IMR-90 (cell line): ENCODE data around the gene DDAH2. TPM values are rescaled to one million over a fixed set of nuclear protein-coding genes. Genes with fewer than 3 reads are reported as not detected.
A peak's percentile ranks its signal among the peaks of the same experiment; 100 is the strongest.

Experiments
- ATAC-seq: fragments of 200-7000 bp; cut with Tn5 transposase; 2 replicates; pipeline ENCODE4 v1.9.1; 2020; ENCODE audit warnings: low read depth, mild to moderate bottlenecking, moderate library complexity
- BruUV-seq: library from RNA; stranded (reverse); fragments of 400-500 nt; replicated peaks from 2 replicates; lab custom pipeline; 2021; lab: Mats Ljungman, UMichigan
- CTCF ChIA-PET: fragments of 300-600 bp; formaldehyde crosslinking; extraction: SDS; loops from one replicate; lab custom pipeline; 2021; ENCODE audit warnings: antibody characterized with exemption; lab: Yijun Ruan, JAX
- POLR2A ChIA-PET: fragments of 300-600 bp; sonication (Branson Sonifier 250); formaldehyde crosslinking; loops from one replicate; lab custom pipeline; 2022; ENCODE audit warnings: antibody characterized with exemption; ENCODE audit not compliant: unreplicated experiment; lab: Charles Lee
- DNase-seq: peaks from one replicate; pipeline ENCODE4 v3.0.0; 2013
- H2AFZ ChIP-seq: replicated peaks from 2 replicates; pipeline ENCODE3; 2013; ENCODE audit warnings: low read length, mild to moderate bottlenecking; ENCODE audit not compliant: poor library complexity
- H2AK5ac ChIP-seq: 2 replicates; pipeline ENCODE4 v1.6.1; 2013; ENCODE audit warnings: low read depth, low read length, inconsistent platforms
- H2AK9ac ChIP-seq: replicated peaks from 2 replicates; pipeline ENCODE3; 2013; ENCODE audit warnings: mild to moderate bottlenecking, low read depth, low read length, moderate library complexity; ENCODE audit not compliant: poor library complexity
- H2BK120ac ChIP-seq: 2 replicates; pipeline ENCODE4 v1.6.1; 2013; ENCODE audit warnings: low read depth, low read length, inconsistent platforms
- H2BK15ac ChIP-seq: 3 replicates; pipeline ENCODE4 v1.6.1; 2013; ENCODE audit warnings: low read depth, low read length, inconsistent platforms
- H2BK20ac ChIP-seq: 2 replicates; pipeline ENCODE4 v1.6.1; 2013; ENCODE audit warnings: low read depth, mild to moderate bottlenecking, inconsistent platforms, low read length, moderate library complexity
- H2BK5ac ChIP-seq: 2 replicates; pipeline ENCODE4 v1.6.1; 2013; ENCODE audit warnings: mild to moderate bottlenecking, low read depth, low read length, inconsistent platforms; ENCODE audit not compliant: poor library complexity, severe bottlenecking
- H3K14ac ChIP-seq: replicated peaks from 2 replicates; pipeline ENCODE4 v1.6.1; 2013; ENCODE audit warnings: low read depth, low read length, inconsistent platforms
- H3K18ac ChIP-seq: 2 replicates; pipeline ENCODE4 v1.6.1; 2013; ENCODE audit warnings: low read depth, low read length, control low read depth
- H3K23ac ChIP-seq: 2 replicates; pipeline ENCODE4 v1.6.1; 2013; ENCODE audit warnings: low read depth, low read length, inconsistent platforms
- H3K27ac ChIP-seq: 2 replicates; pipeline ENCODE4 v1.5.1; 2013; ENCODE audit warnings: mild to moderate bottlenecking, control low read depth, low read length; ENCODE audit not compliant: insufficient read depth
- H3K27me3 ChIP-seq: 2 replicates; pipeline ENCODE4 v1.6.1; 2013; ENCODE audit warnings: low read length; ENCODE audit not compliant: control insufficient read depth, insufficient read depth
- H3K36me3 ChIP-seq: 2 replicates; pipeline ENCODE4 v1.6.1; 2013; ENCODE audit warnings: low read length, mixed read lengths; ENCODE audit not compliant: control insufficient read depth, insufficient read depth
- H3K4ac ChIP-seq: 2 replicates; pipeline ENCODE4 v1.6.1; 2013; ENCODE audit warnings: low read depth, low read length, inconsistent platforms
- H3K4me1 ChIP-seq: 2 replicates; pipeline ENCODE4 v1.6.1; 2013; ENCODE audit warnings: low read length, mixed read lengths; ENCODE audit not compliant: control insufficient read depth, insufficient read depth
- H3K4me2 ChIP-seq: 2 replicates; pipeline ENCODE4 v1.6.1; 2013; ENCODE audit warnings: low read depth, mild to moderate bottlenecking, control low read depth, low read length, moderate library complexity
- H3K4me3 ChIP-seq: 2 replicates; pipeline ENCODE4 v1.5.1; 2013; ENCODE audit warnings: low read depth, mild to moderate bottlenecking, control low read depth, low read length, moderate library complexity; ENCODE audit not compliant: insufficient read depth
- H3K56ac ChIP-seq: 2 replicates; pipeline ENCODE4 v1.6.1; 2013; ENCODE audit warnings: low read length, inconsistent platforms; ENCODE audit not compliant: insufficient read depth; ENCODE audit errors: extremely low read depth
- H3K79me1 ChIP-seq, 2 experiments: 2 replicates each; pipeline ENCODE4 v1.6.1; 2013; ENCODE audit warnings: low read length in 2 of 2, inconsistent platforms in 1 of 2, low read depth in 1 of 2
- H3K9ac ChIP-seq: 2 replicates; pipeline ENCODE4 v1.6.1; 2013; ENCODE audit warnings: low read depth, low read length, control low read depth
- H3K9me1 ChIP-seq: 2 replicates; pipeline ENCODE4 v1.6.1; 2013; ENCODE audit warnings: low read length, inconsistent platforms; ENCODE audit not compliant: insufficient read depth
- H3K9me3 ChIP-seq: 2 replicates; pipeline ENCODE4 v1.6.1; 2013; ENCODE audit warnings: low read length; ENCODE audit not compliant: control insufficient read depth, insufficient read depth
- H4K20me1 ChIP-seq: 2 replicates; pipeline ENCODE4 v1.6.1; 2013; ENCODE audit warnings: low read length, inconsistent platforms; ENCODE audit not compliant: insufficient read depth
- H4K5ac ChIP-seq: 2 replicates; pipeline ENCODE4 v1.6.1; 2013; ENCODE audit warnings: mild to moderate bottlenecking, low read depth, low read length, control low read depth
- H4K8ac ChIP-seq, 2 experiments: 2 replicates each; pipeline ENCODE4 v1.6.1; 2013; ENCODE audit warnings: low read depth in 2 of 2, low read length in 2 of 2, control low read depth in 1 of 2, inconsistent platforms in 1 of 2
- H4K91ac ChIP-seq: 2 replicates; pipeline ENCODE4 v1.6.1; 2013; ENCODE audit warnings: low read depth, low read length, inconsistent platforms; ENCODE audit not compliant: insufficient read depth
- BHLHE40 ChIP-seq: fragments of 150-350 bp; IDR thresholded peaks from 2 replicates; pipeline ENCODE4 v1.6.1; 2016; ENCODE audit warnings: mild to moderate bottlenecking, low read depth, low read length
- CEBPB ChIP-seq: IDR thresholded peaks from 2 replicates; pipeline ENCODE4 v1.6.1; 2012; ENCODE audit warnings: low read depth, low read length, improper control_type of control experiment
- MXI1 ChIP-seq: IDR thresholded peaks from 2 replicates; pipeline ENCODE4 v1.6.1; 2012; ENCODE audit warnings: low read depth, mild to moderate bottlenecking, low read length, moderate library complexity, borderline replicate concordance
- POLR2A ChIP-seq: IDR thresholded peaks from 2 replicates; pipeline ENCODE4 v1.6.1; 2012; ENCODE audit warnings: mild to moderate bottlenecking, low read depth, low read length
- RAD21 ChIP-seq: IDR thresholded peaks from 2 replicates; pipeline ENCODE4 v1.6.1; 2012; ENCODE audit warnings: low read length, improper control_type of control experiment
- RCOR1 ChIP-seq: IDR thresholded peaks from 2 replicates; pipeline ENCODE4 v1.6.1; 2012; ENCODE audit warnings: mild to moderate bottlenecking, low read length, improper control_type of control experiment; ENCODE audit not compliant: insufficient replicate concordance
- USF2 ChIP-seq: fragments of 150-350 bp; IDR thresholded peaks from 2 replicates; pipeline ENCODE4 v1.6.1; 2017; ENCODE audit warnings: mild to moderate bottlenecking, antibody characterized with exemption, low read length, low read depth
- WGBS, 2 experiments: methylation state at CpG; one replicate each; pipeline versions ENCODE4 v1.1.5 to v1.1.7; 2013; ENCODE audit warnings: missing lambda C conversion rate in 2 of 2; ENCODE audit not compliant: insufficient read length in 1 of 2; ENCODE audit errors: extremely low coverage in 2 of 2; 5-methylcytosine and 5-hydroxymethylcytosine counted together
- dilution Hi-C: fragments of 300-500 bp; cut with HindIII; formaldehyde crosslinking; loops from one replicate; pipeline ENCODE4 v1.14.3; 2018; ENCODE audit warnings: low sequenced_read_pairs; ENCODE audit not compliant: unreplicated experiment
- in situ Hi-C: fragments of 300-500 bp; cut with MboI; formaldehyde crosslinking; loops from 3 replicates; pipeline ENCODE4 v1.14.3; 2019; ENCODE audit warnings: low sequenced_read_pairs, inconsistent platforms, mixed read lengths
- intact Hi-C: fragments of 100-400 bp; cut with micrococcal nuclease; formaldehyde crosslinking; loops from 2 replicates; pipeline ENCODE4 v1.10.0; 2022
- polyA plus RNA-seq, 3 experiments: library from polyadenylated mRNA; depleted of rRNA; stranded (reverse); fragments of >200 nt; gene quantifications; 2 replicates each; pipeline ENCODE4 v1.2.3, GENCODE V29; 2012; ENCODE audit warnings: low replicate concordance in 1 of 3
- total RNA-seq: library from RNA; depleted of rRNA; stranded (reverse); fragments of >200 nt; gene quantifications from 2 replicates; pipeline ENCODE4 v1.2.3, GENCODE V29; 2012
- TF ChIP-seq, protein P1 (sequence below): conservative IDR thresholded peaks from 2 replicates; pipeline ENCODE4 v1.5.1; 2012; ENCODE audit warnings: mild to moderate bottlenecking, low read depth, low read length, improper control_type of control experiment

DDAH2 gene
- total and polyA plus RNA-seq, 2 of the 4 experiments (the other 2 are of a cell fraction): 40.7 to 57.9 TPM

DNA sequence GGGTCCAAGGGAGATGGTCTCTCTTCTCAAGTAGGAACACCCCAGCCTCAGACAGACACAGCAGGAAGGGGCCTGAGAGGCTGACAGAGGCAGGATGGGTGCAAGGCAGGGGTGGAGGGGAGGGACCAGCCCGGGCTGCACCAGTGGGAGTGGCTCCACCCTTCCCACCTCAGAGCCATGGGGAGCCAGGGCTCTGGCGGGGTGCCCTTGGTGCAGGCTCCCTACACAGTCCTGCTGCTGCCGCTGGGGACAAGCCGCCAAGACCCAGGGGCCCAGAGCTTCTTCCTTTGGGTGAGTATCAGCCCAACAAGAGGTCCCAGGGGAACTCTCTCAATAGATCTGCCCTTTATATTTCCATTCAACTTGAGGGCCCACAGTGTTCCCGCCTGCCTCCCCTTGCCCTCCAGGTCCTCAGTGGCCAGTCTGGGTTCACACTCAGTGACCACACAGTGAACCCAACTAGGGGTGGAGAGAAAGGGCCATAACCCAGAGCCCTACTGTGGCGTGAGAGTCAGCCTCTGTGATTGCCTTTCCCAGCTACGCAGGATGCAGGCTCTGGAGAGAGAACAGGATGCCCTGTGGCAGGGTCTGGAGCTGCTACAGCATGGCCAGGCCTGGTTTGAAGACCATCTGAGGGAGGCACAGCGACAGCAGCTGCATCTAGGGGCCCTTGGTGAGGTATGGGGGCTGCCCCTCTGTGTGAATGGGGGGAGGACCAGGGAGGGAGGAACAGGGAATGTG lies 33.9 kb upstream of the DDAH2 start:
- in situ Hi-C loops: no loop called here
- no peak overlapping the region for H3K4me2 ChIP-seq
- dilution Hi-C loops: no loop called here

More for the DNA sequence above, 33.9 kb upstream of the DDAH2 start:
- H2AK9ac ChIP-seq: peak overlapping the region; percentile 71
- peak overlapping the region; percentile 66 for H3K4ac ChIP-seq
- no peak overlapping the region for H3K18ac ChIP-seq
- H4K8ac ChIP-seq: peak overlapping the region in 1 of 2 experiments; percentile 39; a peak in 1 of 4 replicates
- H3K4me1 ChIP-seq: peaks cover 4% of the 10 kb centered on the region
- peak overlapping the region; percentile 65; the same call in 1 of the 2 replicates for H2AK5ac ChIP-seq
- no peaks in the 10 kb centered on the region for H3K79me1 ChIP-seq
- TF ChIP-seq RCOR1: no peak
- no peak for TF ChIP-seq MXI1
- TF ChIP-seq CEBPB: no peak
- no peak for TF ChIP-seq POLR2A
- TF ChIP-seq, protein P1, sequence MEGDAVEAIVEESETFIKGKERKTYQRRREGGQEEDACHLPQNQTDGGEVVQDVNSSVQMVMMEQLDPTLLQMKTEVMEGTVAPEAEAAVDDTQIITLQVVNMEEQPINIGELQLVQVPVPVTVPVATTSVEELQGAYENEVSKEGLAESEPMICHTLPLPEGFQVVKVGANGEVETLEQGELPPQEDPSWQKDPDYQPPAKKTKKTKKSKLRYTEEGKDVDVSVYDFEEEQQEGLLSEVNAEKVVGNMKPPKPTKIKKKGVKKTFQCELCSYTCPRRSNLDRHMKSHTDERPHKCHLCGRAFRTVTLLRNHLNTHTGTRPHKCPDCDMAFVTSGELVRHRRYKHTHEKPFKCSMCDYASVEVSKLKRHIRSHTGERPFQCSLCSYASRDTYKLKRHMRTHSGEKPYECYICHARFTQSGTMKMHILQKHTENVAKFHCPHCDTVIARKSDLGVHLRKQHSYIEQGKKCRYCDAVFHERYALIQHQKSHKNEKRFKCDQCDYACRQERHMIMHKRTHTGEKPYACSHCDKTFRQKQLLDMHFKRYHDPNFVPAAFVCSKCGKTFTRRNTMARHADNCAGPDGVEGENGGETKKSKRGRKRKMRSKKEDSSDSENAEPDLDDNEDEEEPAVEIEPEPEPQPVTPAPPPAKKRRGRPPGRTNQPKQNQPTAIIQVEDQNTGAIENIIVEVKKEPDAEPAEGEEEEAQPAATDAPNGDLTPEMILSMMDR: no peak
- TF ChIP-seq RAD21: no peak
- TF ChIP-seq BHLHE40: no peak
- TF ChIP-seq USF2: no peak
- no peak for DNase-seq
- H2AFZ ChIP-seq: peak overlapping the region; percentile 64
- H3K23ac ChIP-seq: no peak overlapping the region
- H3K9me1 ChIP-seq: peaks cover 14% of the 10 kb centered on the region
- intact Hi-C loops: no loop called here
- no peak overlapping the region for H4K5ac ChIP-seq
- no peak overlapping the region; the same call in 1 of the 2 replicates for H3K56ac ChIP-seq
- ChIA-PET POLR2A (no interaction called here), CTCF (interaction anchor here (0.6 kb wide), 1 partner anchor 28 kb away, joined by 3 read pairs; no protein-coding TSS in a partner anchor)
- H3K9ac ChIP-seq: no peak overlapping the region
- peaks cover 6% of the 10 kb centered on the region; the same call in 1 of the 2 replicates for H3K36me3 ChIP-seq
- peak overlapping the region; percentile 5 for H2BK5ac ChIP-seq
- no peak overlapping the region; the same call in 1 of the 2 replicates for H4K91ac ChIP-seq
- H3K27ac ChIP-seq: no peak overlapping the region
- WGBS, 2 experiments: 88% methylated on average over 4 of the region's 8 CpGs; no CpG with 5 or more reads in 1 of the 2 experiments
- H2BK120ac ChIP-seq: 0 out of 2 replicates have a peak overlapping the region, but pooled peaks have one; percentile 14
- H3K4me3 ChIP-seq: no peak overlapping the region
- H2BK15ac ChIP-seq: no peak overlapping the region
- peak overlapping the region; percentile 74 for H3K14ac ChIP-seq
- no peak for ATAC-seq
- BruUV-seq: no TSS peak
- H4K20me1 ChIP-seq: no peaks in the 10 kb centered on the region
- no peaks in the 10 kb centered on the region for H3K27me3 ChIP-seq
- H2BK20ac ChIP-seq: no peak overlapping the region
- no peaks in the 10 kb centered on the region for H3K9me3 ChIP-seq
